ENCODE results near the gene ATIC. TPM values are rescaled to one million over a fixed set of nuclear protein-coding genes. Genes with fewer than 3 reads are reported as not detected.

Gene ATIC
- total RNA-seq, 1 experiment from 2014 or later, result 173 TPM

DNA sequence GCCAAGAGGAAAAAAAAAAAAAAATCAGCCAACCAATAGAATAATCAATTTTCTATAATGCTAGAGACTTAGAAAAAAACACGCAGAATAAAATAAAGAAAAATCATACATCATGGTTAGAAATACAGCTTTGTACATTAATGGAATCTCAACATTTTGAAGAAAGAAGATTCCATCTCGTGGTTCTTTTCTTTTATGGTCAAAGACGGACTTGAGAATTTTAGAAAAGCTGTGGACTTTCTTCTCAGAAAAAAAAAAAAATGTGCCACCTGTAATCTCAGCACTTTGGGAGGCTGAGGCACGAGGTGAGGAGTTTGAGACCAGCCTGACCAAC is 41.8 kb upstream of the ATIC start:
- ChIA-PET CTCF (interaction anchor here (0.7 kb wide), 2 partner anchors 126 to 460 kb away, joined by 3 read pairs; no protein-coding TSS in a partner anchor), RAD21 (ENCODE audit: low non-redundant PET in 1 of 2, low total read pairs in 2 of 2, uncharacterized antibody in 2 of 2, unreplicated experiment in 2 of 2) (no interaction called here), POLR2A (interaction anchor here (0.7 kb wide), 1 partner anchor 219 kb away, joined by 3 read pairs; no protein-coding TSS in a partner anchor)
- no peak for ATAC-seq
- TF ChIP-seq ZNF274 (IDR thresholded peaks at IDR 0.05; ENCODE audit: low read depth, low read length) (no peak), FOSL1 (IDR thresholded peaks at IDR 0.05; ENCODE audit: low read depth) (no peak), ZFX (IDR thresholded peaks at IDR 0.05) (no peak), POLR2A (IDR thresholded peaks at IDR 0.05; ENCODE audit: borderline replicate concordance, extremely low read depth, insufficient read depth, insufficient read length) (no peak), EZH2phosphoT487 (IDR thresholded peaks at IDR 0.05; ENCODE audit: borderline replicate concordance) (no peak), EGR1 (IDR thresholded peaks at IDR 0.05; ENCODE audit: low read depth) (no peak)
- TF ChIP-seq, protein P1, sequence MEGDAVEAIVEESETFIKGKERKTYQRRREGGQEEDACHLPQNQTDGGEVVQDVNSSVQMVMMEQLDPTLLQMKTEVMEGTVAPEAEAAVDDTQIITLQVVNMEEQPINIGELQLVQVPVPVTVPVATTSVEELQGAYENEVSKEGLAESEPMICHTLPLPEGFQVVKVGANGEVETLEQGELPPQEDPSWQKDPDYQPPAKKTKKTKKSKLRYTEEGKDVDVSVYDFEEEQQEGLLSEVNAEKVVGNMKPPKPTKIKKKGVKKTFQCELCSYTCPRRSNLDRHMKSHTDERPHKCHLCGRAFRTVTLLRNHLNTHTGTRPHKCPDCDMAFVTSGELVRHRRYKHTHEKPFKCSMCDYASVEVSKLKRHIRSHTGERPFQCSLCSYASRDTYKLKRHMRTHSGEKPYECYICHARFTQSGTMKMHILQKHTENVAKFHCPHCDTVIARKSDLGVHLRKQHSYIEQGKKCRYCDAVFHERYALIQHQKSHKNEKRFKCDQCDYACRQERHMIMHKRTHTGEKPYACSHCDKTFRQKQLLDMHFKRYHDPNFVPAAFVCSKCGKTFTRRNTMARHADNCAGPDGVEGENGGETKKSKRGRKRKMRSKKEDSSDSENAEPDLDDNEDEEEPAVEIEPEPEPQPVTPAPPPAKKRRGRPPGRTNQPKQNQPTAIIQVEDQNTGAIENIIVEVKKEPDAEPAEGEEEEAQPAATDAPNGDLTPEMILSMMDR (IDR thresholded peaks at IDR 0.05 in 2 of 3, conservative IDR thresholded peaks at IDR 0.05 in 1 of 3; ENCODE audit: borderline replicate concordance in 1 of 3, insufficient read depth in 1 of 3, low read depth in 2 of 3, low read length in 2 of 3), result no peak
- TF ChIP-seq, protein P2, sequence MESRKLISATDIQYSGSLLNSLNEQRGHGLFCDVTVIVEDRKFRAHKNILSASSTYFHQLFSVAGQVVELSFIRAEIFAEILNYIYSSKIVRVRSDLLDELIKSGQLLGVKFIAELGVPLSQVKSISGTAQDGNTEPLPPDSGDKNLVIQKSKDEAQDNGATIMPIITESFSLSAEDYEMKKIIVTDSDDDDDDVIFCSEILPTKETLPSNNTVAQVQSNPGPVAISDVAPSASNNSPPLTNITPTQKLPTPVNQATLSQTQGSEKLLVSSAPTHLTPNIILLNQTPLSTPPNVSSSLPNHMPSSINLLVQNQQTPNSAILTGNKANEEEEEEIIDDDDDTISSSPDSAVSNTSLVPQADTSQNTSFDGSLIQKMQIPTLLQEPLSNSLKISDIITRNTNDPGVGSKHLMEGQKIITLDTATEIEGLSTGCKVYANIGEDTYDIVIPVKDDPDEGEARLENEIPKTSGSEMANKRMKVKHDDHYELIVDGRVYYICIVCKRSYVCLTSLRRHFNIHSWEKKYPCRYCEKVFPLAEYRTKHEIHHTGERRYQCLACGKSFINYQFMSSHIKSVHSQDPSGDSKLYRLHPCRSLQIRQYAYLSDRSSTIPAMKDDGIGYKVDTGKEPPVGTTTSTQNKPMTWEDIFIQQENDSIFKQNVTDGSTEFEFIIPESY (IDR thresholded peaks at IDR 0.05; ENCODE audit: extremely low read depth, insufficient replicate concordance, low read length), result no peak
- no peaks in the 10 kb centered on the region for H3K9me3 ChIP-seq (ENCODE audit: control insufficient read depth in 1 of 2, insufficient read depth in 1 of 2, low read depth in 1 of 2, low read length in 2 of 2)
- H2AFZ ChIP-seq (ENCODE audit: low read depth, low read length, poor library complexity, severe bottlenecking), result peak overlapping the region; percentile 100
- H3K27me3 ChIP-seq (ENCODE audit: insufficient read depth, low read length), result no peaks in the 10 kb centered on the region
- no peak overlapping the region for H3K27ac ChIP-seq (ENCODE audit: low read depth, low read length)
- H3K79me2 ChIP-seq (ENCODE audit: insufficient read depth, low read length), result no peaks in the 10 kb centered on the region
- intact Hi-C loops (cut with micrococcal nuclease), result loop anchor here (2.0 kb wide), 1 partner anchor 309 kb away; no protein-coding TSS in a partner anchor
- H3K4me1 ChIP-seq (ENCODE audit: control insufficient read depth in 1 of 2, insufficient read depth in 2 of 2, low read length in 2 of 2), result no peaks in the 10 kb centered on the region; a peak in 1 of 4 replicates
- H3K9ac ChIP-seq (ENCODE audit: low read length), result no peak overlapping the region
- no peaks in the 10 kb centered on the region for H3K36me3 ChIP-seq (ENCODE audit: control insufficient read depth in 1 of 2, insufficient read depth in 2 of 2, low read length in 2 of 2)
- no TSS peak for BruUV-seq (replicated peaks)
- H3K4me3 ChIP-seq (replicated peaks in 1 of 2; ENCODE audit: low read depth in 1 of 2, low read length in 2 of 2), result no peak overlapping the region
- no peaks in the 10 kb centered on the region for H3K9me2 ChIP-seq (ENCODE audit: insufficient read depth)
- no peaks in the 10 kb centered on the region; the same call in 1 of the 2 replicates for H4K20me1 ChIP-seq (ENCODE audit: insufficient read depth)
- DNase-seq (ENCODE audit: low read depth, low spot score), result no peak
- H3K4me2 ChIP-seq (ENCODE audit: low read length), result no peak overlapping the region

All from HCT116 (cell line).